GM06990 (cell line): Measurements from ENCODE around the gene ZFYVE26.

Experiments
- DNase-seq: peaks from one replicate; pipeline ENCODE4 v3.0.0-alpha.2; 2011; ENCODE audit not compliant: insufficient read length; ENCODE audit errors: extremely low read depth
- H3K27me3 ChIP-seq: replicated peaks from 2 replicates; pipeline ENCODE4 v1.6.0; 2011; ENCODE audit warnings: low read length; ENCODE audit not compliant: control insufficient read depth, insufficient read depth
- H3K36me3 ChIP-seq: 2 replicates; pipeline ENCODE4 v1.5.1; 2011; ENCODE audit warnings: low read length; ENCODE audit not compliant: control insufficient read depth, insufficient read depth
- H3K4me3 ChIP-seq: replicated peaks from 2 replicates; pipeline ENCODE4 v1.5.1; 2011; ENCODE audit warnings: low read depth, mild to moderate bottlenecking, control low read depth, low read length
- CTCF ChIP-seq: IDR thresholded peaks from 2 replicates; pipeline ENCODE4 v1.5.1; 2011; ENCODE audit warnings: low read length, control low read depth, mild to moderate bottlenecking, inconsistent platforms; ENCODE audit not compliant: insufficient read depth, poor library complexity, severe bottlenecking

The ZFYVE26 gene

GRCh38 chr14:67816326-67817002 lies at the start of gene ZFYVE26:
Gene ZFYVE26, minus strand, starts transcription at chr14:67816590. Its CDS starts 627 bp downstream, at chr14:67815963.
- TF ChIP-seq CTCF, result no peak
- no peaks in the 10 kb centered on the region for H3K27me3 ChIP-seq
- peaks cover 1% of the 10 kb centered on the region for H3K36me3 ChIP-seq

GRCh38 chr14:67863223-67863622 lies 46.8 kb upstream of the ZFYVE26 start:
- Histone ChIP-seq H3K36me3 (no peaks in the 10 kb centered on the region), H3K4me3 (no peak overlapping the region), H3K27me3 (no peaks in the 10 kb centered on the region)
- no peak for TF ChIP-seq CTCF
- no peak for DNase-seq

More at GRCh38 chr14:67816326-67817002, at the start of gene ZFYVE26:
- peak within 1 kb of the TSS; percentile 89 for H3K4me3 ChIP-seq
- DNase-seq, result peak; percentile 86

GRCh38 chr14:67859169-67859749 lies 42.9 kb upstream of the ZFYVE26 start:
- no peak for DNase-seq
- TF ChIP-seq CTCF, result no peak
- no peak overlapping the region for H3K4me3 ChIP-seq
- H3K27me3 ChIP-seq, result no peaks in the 10 kb centered on the region
- H3K36me3 ChIP-seq, result no peaks in the 10 kb centered on the region

GRCh38 chr14:67857778-67858350 lies 41.5 kb upstream of the ZFYVE26 start:
- Histone ChIP-seq H3K27me3 (no peaks in the 10 kb centered on the region), H3K4me3 (no peak overlapping the region), H3K36me3 (no peaks in the 10 kb centered on the region)
- no peak for TF ChIP-seq CTCF
- no peak for DNase-seq

- no peak overlapping the region for H3K4me3 ChIP-seq
- no peak for TF ChIP-seq CTCF
- no peaks in the 10 kb centered on the region; the same call in 1 of the 2 replicates for H3K36me3 ChIP-seq
- DNase-seq, result no peak
- no peaks in the 10 kb centered on the region for H3K27me3 ChIP-seq
Observed at GRCh38 chr14:67856827-67857226, 40.4 kb upstream of the ZFYVE26 start.
